HL-60 (cell line): ENCODE data around the gene DLEC1.

Source experiments
- GABPA ChIP-seq: IDR thresholded peaks from 2 replicates; pipeline ENCODE4 v1.6.1; 2012; ENCODE audit warnings: low read depth
- POLR2AphosphoS5 ChIP-seq: IDR thresholded peaks from 2 replicates; pipeline ENCODE4 v1.6.1; 2012; ENCODE audit warnings: low read depth
- SPI1 ChIP-seq: IDR thresholded peaks from 2 replicates; pipeline ENCODE4 v1.6.1; 2012; ENCODE audit warnings: low read depth, mild to moderate bottlenecking, borderline replicate concordance
- TF ChIP-seq, protein P1 (sequence below): IDR thresholded peaks from one replicate; pipeline ENCODE4 v1.5.1; 2011; ENCODE audit warnings: low read length, control low read depth, inconsistent platforms; ENCODE audit not compliant: insufficient read depth

DNA sequence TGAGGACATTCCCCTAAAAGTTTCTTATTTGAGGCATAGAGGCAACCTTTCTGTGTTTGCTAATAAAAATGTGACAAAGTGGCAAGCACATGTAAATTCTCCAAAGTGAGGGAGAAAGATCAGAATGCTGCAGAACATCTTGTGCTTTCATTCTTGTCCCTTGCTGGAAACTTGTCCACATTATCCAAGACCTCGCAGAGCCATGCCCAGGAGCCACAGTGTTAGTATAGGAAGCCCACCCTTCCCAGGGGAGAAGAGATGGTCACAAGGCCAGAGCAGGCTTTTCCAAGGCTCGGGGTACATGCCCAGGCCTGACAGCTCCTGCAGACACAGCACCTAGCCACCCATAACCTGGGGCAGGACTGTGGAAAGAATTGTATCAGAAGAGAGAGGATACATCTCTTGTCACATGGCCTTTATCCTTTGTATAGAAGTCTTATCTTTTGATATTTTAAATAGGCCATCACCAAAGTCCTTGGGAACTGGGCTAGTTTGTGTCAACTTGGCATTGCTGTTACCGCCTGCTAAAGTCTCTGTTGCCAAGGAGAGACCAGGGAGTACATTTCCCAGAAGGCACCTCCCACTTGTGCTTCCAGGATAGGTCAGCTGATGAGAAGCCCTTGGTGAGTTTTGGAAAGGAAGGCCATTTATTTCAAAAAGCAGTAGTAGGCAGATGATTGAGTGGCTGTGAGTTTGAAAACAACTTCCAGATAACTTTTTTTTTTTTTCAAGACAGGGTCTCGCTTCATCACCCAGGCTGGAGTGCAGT is 10.5 kb downstream of the DLEC1 start:
- TF ChIP-seq, protein P1, sequence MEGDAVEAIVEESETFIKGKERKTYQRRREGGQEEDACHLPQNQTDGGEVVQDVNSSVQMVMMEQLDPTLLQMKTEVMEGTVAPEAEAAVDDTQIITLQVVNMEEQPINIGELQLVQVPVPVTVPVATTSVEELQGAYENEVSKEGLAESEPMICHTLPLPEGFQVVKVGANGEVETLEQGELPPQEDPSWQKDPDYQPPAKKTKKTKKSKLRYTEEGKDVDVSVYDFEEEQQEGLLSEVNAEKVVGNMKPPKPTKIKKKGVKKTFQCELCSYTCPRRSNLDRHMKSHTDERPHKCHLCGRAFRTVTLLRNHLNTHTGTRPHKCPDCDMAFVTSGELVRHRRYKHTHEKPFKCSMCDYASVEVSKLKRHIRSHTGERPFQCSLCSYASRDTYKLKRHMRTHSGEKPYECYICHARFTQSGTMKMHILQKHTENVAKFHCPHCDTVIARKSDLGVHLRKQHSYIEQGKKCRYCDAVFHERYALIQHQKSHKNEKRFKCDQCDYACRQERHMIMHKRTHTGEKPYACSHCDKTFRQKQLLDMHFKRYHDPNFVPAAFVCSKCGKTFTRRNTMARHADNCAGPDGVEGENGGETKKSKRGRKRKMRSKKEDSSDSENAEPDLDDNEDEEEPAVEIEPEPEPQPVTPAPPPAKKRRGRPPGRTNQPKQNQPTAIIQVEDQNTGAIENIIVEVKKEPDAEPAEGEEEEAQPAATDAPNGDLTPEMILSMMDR: no peak
- TF ChIP-seq GABPA (no peak), SPI1 (no peak), POLR2AphosphoS5 (no peak)
